Activated CD8-positive, alpha-beta memory T cell treated with anti-CD3 and anti-CD28 coated beads, Interleukin-2, amount 10 ng/mL, durations not matched to agents 7 days and 5 days (primary cell): ENCODE data around the gene MYH13. TPM values are rescaled to one million over a fixed set of nuclear protein-coding genes. Genes with fewer than 3 reads are reported as not detected.

Source experiments
- ATAC-seq: fragments of 150-1000 bp; cut with Tn5 transposase; one replicate; pipeline ENCODE4 v1.10.0; 2021; ENCODE audit warnings: moderate library complexity
- CTCF ChIA-PET: fragments of 350-600 bp; sonication (Branson Sonifier 250); formaldehyde crosslinking; loops from one replicate; lab custom pipeline; 2021; ENCODE audit warnings: antibody characterized with exemption; lab: Charles Lee
- DNase-seq: peaks from one replicate; pipeline ENCODE4 v3.0.0-alpha.2; 2020
- H3K27ac Mint-ChIP-seq: one replicate; pipeline ENCODE4 v1.8.0; 2021; ENCODE audit warnings: mild to moderate bottlenecking, mixed read lengths
- H3K27me3 Mint-ChIP-seq: one replicate; pipeline ENCODE4 v1.8.0; 2021; ENCODE audit warnings: mixed read lengths
- H3K36me3 Mint-ChIP-seq: one replicate; pipeline ENCODE4 v1.8.0; 2021; ENCODE audit warnings: mild to moderate bottlenecking, mixed read lengths
- H3K4me1 Mint-ChIP-seq: one replicate; pipeline ENCODE4 v1.8.0; 2021; ENCODE audit warnings: mixed read lengths
- H3K4me3 Mint-ChIP-seq: one replicate; pipeline ENCODE4 v1.8.0; 2021; ENCODE audit warnings: mild to moderate bottlenecking, moderate library complexity, mixed read lengths
- H3K9me3 Mint-ChIP-seq: one replicate; pipeline ENCODE4 v1.8.0; 2022; ENCODE audit warnings: low read depth, mixed read lengths
- total RNA-seq, 2 experiments: library from RNA; stranded (reverse); gene quantifications; one replicate each; pipeline ENCODE4 v1.2.3, GENCODE V29; 2021

MYH13 gene
- not detected for total RNA-seq

DNA sequence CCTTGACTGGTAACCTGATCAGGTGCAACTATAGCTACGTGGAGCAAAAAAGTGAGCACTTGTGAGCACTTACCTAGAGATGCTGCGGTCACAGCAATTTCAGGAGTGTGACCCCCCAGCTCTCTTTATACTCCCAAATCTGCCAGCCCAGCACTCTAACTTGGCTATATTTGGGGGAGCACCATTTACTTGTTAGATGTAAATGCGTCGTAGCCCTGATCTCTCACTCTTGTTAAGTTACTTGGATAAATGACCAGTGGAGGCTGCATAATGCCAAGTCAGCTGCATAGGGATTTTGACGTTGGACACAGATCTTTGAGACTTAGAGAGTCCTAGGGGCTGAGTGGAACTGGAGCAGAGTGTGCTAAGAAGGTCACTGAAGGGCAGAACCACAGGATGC, at the start of gene MYH13:
Gene MYH13, minus strand, starts transcription at position 101 of the 400 bp plus-strand sequence. CDS start 8,476 bp downstream, outside the sequence.
- H3K27me3 Mint-ChIP-seq, result peaks cover 5% of the 10 kb centered on the region
- ATAC-seq, result no peak
- no peak within 1 kb of the TSS for H3K27ac Mint-ChIP-seq

DNA sequence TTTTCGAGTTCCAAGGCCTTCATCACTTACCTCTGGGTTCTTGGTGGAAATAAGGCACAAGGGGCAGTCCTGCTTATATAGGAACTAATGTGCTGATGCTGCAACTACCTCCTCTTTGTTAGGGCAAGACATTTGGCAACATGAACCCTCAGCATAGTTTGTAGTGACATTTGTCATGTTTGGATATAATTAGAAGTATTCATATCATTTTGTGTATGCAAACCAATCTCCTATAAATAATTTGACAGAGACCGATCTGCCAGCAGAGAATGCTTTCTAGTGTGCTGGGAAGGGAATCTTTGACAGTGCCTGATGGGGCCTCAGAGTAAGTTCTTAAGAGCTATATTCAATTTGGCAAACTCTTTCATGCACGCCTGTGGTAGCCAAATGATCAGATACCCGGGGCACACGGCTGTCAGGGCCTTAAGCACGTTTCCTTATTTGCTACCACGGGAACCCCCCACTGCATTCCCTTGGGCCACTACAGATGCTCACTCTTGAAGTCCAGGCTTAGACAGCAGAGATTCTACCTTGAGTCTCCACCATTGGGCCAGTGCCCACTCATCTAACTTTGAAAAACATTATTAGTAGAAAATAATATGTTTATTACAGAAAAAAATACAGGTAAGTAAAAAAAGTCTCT, 49.2 kb upstream of the MYH13 start, which contains the start of gene MYH8:
Gene MYH8, minus strand, starts transcription at position 51 of the 643 bp plus-strand sequence. CDS start 1,723 bp downstream, outside the sequence.
- H3K4me1 Mint-ChIP-seq, result no peaks in the 10 kb centered on the region
- H3K27ac Mint-ChIP-seq, result no peak within 1 kb of the TSS
- H3K36me3 Mint-ChIP-seq, result no peaks in the 10 kb centered on the region
- DNase-seq (no peak), ATAC-seq (no peak)
- CTCF ChIA-PET, result no interaction called here
- H3K9me3 Mint-ChIP-seq, result no peaks in the 10 kb centered on the region
- no peak within 1 kb of the TSS for H3K4me3 Mint-ChIP-seq
- H3K27me3 Mint-ChIP-seq, result no peaks in the 10 kb centered on the region

More for the DNA sequence above, at the start of gene MYH13:
- no peaks in the 10 kb centered on the region for H3K4me1 Mint-ChIP-seq
- DNase-seq, result no peak
- no peaks in the 10 kb centered on the region for H3K9me3 Mint-ChIP-seq
- H3K36me3 Mint-ChIP-seq, result no peaks in the 10 kb centered on the region
- no peak within 1 kb of the TSS for H3K4me3 Mint-ChIP-seq
- CTCF ChIA-PET, result no interaction called here

DNA sequence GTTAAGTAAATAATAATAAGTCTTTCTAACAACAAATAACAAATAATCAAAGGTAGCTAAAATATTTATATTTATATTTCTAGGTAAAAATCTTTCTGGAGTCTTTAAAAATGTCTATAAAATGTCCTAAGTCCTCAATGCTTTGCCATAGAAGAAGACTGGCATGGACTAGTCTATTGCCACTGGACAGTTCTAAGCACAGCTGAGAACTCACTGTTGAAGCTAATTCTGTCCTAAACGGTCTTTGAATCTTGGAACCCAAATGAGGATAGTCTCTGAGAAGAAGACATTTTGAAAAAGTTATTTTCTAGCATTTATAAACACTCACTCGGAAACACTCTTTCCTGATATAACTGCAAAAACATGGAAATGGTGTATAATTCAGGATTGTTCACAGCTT, 48.4 kb upstream of the MYH13 start:
- no peaks in the 10 kb centered on the region for H3K36me3 Mint-ChIP-seq
- no peaks in the 10 kb centered on the region for H3K4me1 Mint-ChIP-seq
- H3K9me3 Mint-ChIP-seq, result no peaks in the 10 kb centered on the region
- ATAC-seq (no peak), DNase-seq (no peak)
- no peak overlapping the region for H3K27ac Mint-ChIP-seq
- no peak overlapping the region for H3K4me3 Mint-ChIP-seq
- CTCF ChIA-PET, result no interaction called here
- H3K27me3 Mint-ChIP-seq, result no peaks in the 10 kb centered on the region

DNA sequence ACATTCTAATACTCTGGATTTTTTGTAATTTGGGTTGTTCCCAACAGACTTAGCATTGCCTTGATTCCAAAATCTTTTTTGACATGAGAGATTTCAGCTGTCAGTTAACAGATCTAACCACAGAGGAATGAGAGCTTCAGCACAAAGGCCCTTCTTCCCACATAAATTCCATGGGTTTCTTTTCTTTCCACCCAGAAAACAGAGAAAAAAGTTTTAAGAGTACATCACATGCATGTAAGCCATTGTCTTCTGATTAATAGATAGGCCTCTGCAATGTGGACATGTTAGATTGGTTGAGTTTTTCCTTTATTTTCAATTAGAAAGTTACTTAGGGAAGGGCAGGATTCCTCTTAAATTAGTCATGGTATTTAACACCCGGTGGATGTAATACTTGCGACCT, 48.0 kb upstream of the MYH13 start:
- Mint-ChIP-seq H3K9me3 (no peaks in the 10 kb centered on the region), H3K4me1 (no peaks in the 10 kb centered on the region), H3K27ac (no peak overlapping the region), H3K4me3 (no peak overlapping the region), H3K27me3 (no peaks in the 10 kb centered on the region), H3K36me3 (no peaks in the 10 kb centered on the region)
- ATAC-seq (no peak), DNase-seq (no peak)
- CTCF ChIA-PET, result no interaction called here

GRCh38 chr17:10417431-10417830, 44.6 kb upstream of the MYH13 start:
- Mint-ChIP-seq H3K9me3 (no peaks in the 10 kb centered on the region), H3K4me3 (no peak overlapping the region), H3K36me3 (no peaks in the 10 kb centered on the region), H3K27me3 (no peaks in the 10 kb centered on the region), H3K4me1 (no peaks in the 10 kb centered on the region), H3K27ac (no peak overlapping the region)
- CTCF ChIA-PET, result no interaction called here
- ATAC-seq (no peak), DNase-seq (no peak)

DNA sequence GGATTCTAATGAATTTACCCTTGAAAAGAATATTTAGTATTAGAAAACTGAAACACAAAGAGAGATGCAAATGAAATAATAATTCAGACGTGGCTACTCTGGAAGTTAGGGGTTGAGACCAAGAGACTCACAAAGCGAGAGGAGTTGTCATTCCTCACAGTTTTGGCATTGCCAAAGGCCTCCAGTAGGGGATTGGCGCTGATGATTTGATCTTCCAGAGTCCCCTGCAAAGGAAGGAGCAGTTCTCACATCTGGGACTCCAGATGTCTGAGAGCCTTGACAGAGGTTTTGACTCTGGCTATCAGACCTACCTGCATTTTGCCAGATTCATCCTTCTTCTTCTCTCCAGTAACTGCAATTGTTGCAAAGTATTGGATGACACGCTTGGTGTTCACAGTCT, 42.4 kb upstream of the MYH13 start:
- no peak overlapping the region for H3K27ac Mint-ChIP-seq
- no peaks in the 10 kb centered on the region for H3K27me3 Mint-ChIP-seq
- ATAC-seq (no peak), DNase-seq (no peak)
- no peaks in the 10 kb centered on the region for H3K36me3 Mint-ChIP-seq
- H3K4me3 Mint-ChIP-seq, result no peak overlapping the region
- no peaks in the 10 kb centered on the region for H3K4me1 Mint-ChIP-seq
- CTCF ChIA-PET, result no interaction called here
- no peaks in the 10 kb centered on the region for H3K9me3 Mint-ChIP-seq

GRCh38 chr17:10403589-10403988, 30.8 kb upstream of the MYH13 start:
- H3K9me3 Mint-ChIP-seq, result no peaks in the 10 kb centered on the region
- no peak overlapping the region for H3K27ac Mint-ChIP-seq
- ATAC-seq (no peak), DNase-seq (no peak)
- CTCF ChIA-PET, result no interaction called here
- H3K4me3 Mint-ChIP-seq, result no peak overlapping the region
- H3K36me3 Mint-ChIP-seq, result no peaks in the 10 kb centered on the region
- no peaks in the 10 kb centered on the region for H3K27me3 Mint-ChIP-seq
- H3K4me1 Mint-ChIP-seq, result no peaks in the 10 kb centered on the region

DNA sequence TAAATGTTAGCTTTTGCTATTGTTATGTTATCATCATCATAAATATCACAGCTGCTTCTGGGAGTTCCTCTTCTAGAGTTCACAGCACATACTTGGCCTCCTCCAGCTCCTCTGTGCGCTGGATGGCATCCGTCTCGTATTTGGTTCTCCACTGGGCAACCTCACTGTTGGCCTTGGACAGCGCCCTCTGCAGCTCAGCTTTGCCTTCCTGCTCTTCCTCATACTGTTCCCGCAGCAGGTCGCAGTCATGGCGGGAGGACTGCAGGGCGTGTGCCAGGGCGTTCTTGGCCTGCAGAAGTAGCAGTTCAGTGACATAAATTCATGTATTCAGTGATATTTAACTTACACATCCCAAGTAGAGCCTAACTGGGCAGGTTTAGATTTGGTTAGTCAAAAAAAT, 25.5 kb upstream of the MYH13 start:
- no peak overlapping the region for H3K27ac Mint-ChIP-seq
- H3K36me3 Mint-ChIP-seq, result no peaks in the 10 kb centered on the region
- DNase-seq (no peak), ATAC-seq (no peak)
- CTCF ChIA-PET, result no interaction called here
- no peaks in the 10 kb centered on the region for H3K9me3 Mint-ChIP-seq
- no peak overlapping the region for H3K4me3 Mint-ChIP-seq
- no peaks in the 10 kb centered on the region for H3K27me3 Mint-ChIP-seq
- H3K4me1 Mint-ChIP-seq, result no peaks in the 10 kb centered on the region

DNA sequence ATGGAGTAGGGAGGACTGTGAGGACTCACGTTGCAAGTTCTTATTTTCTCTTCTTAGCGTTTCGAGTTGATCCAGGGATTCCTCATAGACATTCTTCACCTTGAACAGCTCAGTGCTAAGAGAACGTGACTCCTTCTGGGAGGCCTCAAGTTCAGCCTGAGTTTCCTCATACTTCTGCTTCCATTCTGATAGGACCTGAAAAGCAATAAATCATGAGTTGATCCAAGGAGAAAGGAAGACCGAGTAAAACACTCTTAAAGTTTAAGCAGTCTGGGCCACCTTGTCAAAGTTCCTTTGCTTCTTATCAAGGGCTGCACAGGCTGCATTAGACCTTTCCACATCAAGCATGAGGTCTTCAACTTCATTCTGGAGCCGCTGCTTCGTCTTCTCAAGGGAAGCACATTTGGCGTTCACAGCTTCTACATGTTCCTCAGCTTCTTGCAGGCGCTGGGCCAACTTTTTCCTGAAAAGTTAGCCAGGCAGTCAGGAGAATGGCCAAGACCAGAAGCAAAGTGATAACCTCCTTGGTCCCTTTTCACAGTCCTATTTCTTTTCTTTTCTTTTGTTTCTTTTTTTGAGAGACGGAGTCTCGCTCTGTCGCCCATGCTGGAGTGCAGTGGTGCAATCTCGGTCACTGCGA, 23.8 kb upstream of the MYH13 start:
- no peak overlapping the region for H3K27ac Mint-ChIP-seq
- H3K4me1 Mint-ChIP-seq, result no peaks in the 10 kb centered on the region
- ATAC-seq (no peak), DNase-seq (no peak)
- no peaks in the 10 kb centered on the region for H3K9me3 Mint-ChIP-seq
- no peak overlapping the region for H3K4me3 Mint-ChIP-seq
- CTCF ChIA-PET, result no interaction called here
- peaks cover 3% of the 10 kb centered on the region for H3K27me3 Mint-ChIP-seq
- H3K36me3 Mint-ChIP-seq, result no peaks in the 10 kb centered on the region

GRCh38 chr17:10394201-10394887, 21.5 kb upstream of the MYH13 start:
- Mint-ChIP-seq H3K4me3 (no peak overlapping the region), H3K36me3 (no peaks in the 10 kb centered on the region), H3K27me3 (peaks cover 7% of the 10 kb centered on the region), H3K9me3 (no peaks in the 10 kb centered on the region), H3K4me1 (no peaks in the 10 kb centered on the region), H3K27ac (no peak overlapping the region)
- CTCF ChIA-PET, result no interaction called here
- ATAC-seq (no peak), DNase-seq (no peak)

GRCh38 chr17:10392880-10393279, 20.1 kb upstream of the MYH13 start:
- CTCF ChIA-PET, result no interaction called here
- H3K4me1 Mint-ChIP-seq, result no peaks in the 10 kb centered on the region
- ATAC-seq (no peak), DNase-seq (no peak)
- peaks cover 7% of the 10 kb centered on the region for H3K27me3 Mint-ChIP-seq
- no peak overlapping the region for H3K27ac Mint-ChIP-seq
- no peaks in the 10 kb centered on the region for H3K36me3 Mint-ChIP-seq
- H3K9me3 Mint-ChIP-seq, result no peaks in the 10 kb centered on the region
- H3K4me3 Mint-ChIP-seq, result no peak overlapping the region

DNA sequence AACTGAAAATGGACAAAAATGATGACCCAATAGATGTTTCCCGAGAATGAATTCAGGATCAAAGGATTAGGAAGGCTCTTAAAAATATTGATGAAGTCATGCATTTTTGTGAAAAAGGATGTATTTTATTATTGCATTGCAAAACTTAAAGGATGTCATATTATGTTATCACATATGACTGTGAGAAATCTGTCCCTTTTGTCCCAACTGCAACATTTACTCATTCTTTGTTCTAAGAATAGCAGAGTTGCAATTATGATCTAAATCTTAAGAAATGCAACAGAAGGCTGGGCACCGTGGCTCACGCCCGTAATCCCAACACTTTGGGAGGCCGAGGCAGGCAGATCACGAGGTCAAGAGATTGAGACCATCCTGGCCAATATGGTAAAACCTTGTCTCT, 13.1 kb upstream of the MYH13 start:
- no peaks in the 10 kb centered on the region for H3K9me3 Mint-ChIP-seq
- no peak overlapping the region for H3K4me3 Mint-ChIP-seq
- ATAC-seq (no peak), DNase-seq (no peak)
- CTCF ChIA-PET, result no interaction called here
- H3K27me3 Mint-ChIP-seq, result peaks cover 4% of the 10 kb centered on the region
- H3K27ac Mint-ChIP-seq, result no peak overlapping the region
- no peaks in the 10 kb centered on the region for H3K4me1 Mint-ChIP-seq
- H3K36me3 Mint-ChIP-seq, result no peaks in the 10 kb centered on the region

- Mint-ChIP-seq H3K4me1 (no peaks in the 10 kb centered on the region), H3K27me3 (no peaks in the 10 kb centered on the region), H3K4me3 (no peak overlapping the region), H3K36me3 (no peaks in the 10 kb centered on the region), H3K27ac (no peak overlapping the region), H3K9me3 (no peaks in the 10 kb centered on the region)
- ATAC-seq (no peak), DNase-seq (no peak)
- CTCF ChIA-PET, result no interaction called here
These were observed 11.4 kb upstream of the MYH13 start for GRCh38 chr17:10384175-10384574.
